Activated CD8-positive, alpha-beta memory T cell treated with anti-CD3 and anti-CD28 coated beads, Interleukin-2, amount 50 U/mL, for 1 hour (primary cell): Measurements from ENCODE around the gene GRIP1.

ENCODE experiments used
- DNase-seq: peaks from one replicate; pipeline ENCODE4 v3.0.0-alpha.2; 2020; ENCODE audit errors: extremely low read depth

The GRIP1 gene

DNA sequence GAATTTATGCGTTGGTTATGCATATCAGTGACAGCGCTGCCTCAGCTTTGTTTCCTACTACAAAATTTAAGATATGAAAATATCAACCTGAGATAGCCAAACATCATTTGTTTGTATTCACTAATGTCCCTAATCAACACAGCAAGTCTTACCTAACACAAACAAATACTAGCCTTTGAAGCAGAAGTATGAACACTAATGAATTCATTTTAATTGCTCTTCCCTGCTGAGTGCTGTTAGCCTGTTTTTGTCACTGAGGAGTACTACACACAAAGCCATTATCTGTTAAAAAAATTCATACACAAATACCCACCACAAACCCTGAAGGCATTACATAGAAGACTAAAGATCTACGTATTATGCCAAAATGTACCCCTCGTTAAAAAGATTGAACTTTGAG, 225.8 kb downstream of the GRIP1 start:
- DNase-seq, result no peak

DNA sequence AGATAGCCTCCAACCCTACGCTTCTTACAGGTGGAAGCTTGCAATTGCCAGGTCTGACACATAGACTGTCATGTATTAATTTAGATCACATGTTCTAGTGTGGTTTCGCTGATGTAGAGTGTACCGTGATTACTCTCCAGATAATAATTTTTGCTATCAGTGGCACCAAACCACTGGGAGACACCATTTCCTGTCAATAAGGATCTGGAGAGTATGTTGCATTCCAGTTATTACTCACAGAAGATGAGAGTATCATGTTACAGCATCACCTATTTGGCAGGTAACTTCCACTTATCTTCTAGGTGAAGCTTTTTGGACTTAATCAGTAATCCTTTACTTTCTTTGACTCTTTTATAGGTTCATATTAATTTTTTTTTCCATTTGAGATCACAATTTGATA, 229.3 kb downstream of the GRIP1 start:
- DNase-seq, result no peak

DNA sequence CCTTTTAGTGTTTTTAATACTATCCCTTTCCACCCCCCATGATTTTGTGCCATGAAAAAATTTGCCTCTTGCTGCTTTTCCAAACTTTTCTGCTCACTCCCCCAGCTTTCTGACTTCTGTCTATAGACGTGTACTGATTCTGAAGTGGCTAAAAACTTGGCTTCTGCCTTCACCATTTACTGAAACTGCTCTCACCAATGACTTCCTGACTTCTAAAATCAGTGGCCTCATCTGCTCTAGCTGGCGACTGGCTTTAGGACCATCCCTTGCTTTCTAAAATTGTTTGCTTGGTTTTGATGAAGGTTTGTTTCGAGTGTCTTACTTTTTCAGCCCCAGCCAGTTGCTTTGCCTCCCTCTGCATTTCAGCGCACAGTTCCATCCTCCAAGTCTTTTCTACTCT, 231.2 kb downstream of the GRIP1 start:
- no peak for DNase-seq

DNA sequence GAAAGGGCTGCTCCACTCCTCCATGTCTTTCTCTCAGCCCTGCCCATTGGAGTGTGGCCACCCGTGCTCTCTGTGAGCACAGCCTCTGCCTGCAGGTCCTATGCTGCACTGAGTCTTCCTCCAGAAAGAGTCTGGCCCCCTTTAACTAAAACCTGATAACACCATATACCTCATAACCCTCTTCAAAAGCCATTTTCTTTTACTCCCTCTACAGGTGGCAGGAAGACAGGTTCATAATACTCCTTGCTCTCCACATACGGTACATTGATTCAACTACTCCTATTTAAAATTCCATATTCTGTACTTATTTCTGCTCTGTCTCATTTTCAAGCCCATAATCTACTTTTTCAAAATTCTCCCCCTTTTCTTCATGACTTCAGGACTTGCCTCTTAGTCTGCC, 232.6 kb downstream of the GRIP1 start:
- no peak for DNase-seq

DNA sequence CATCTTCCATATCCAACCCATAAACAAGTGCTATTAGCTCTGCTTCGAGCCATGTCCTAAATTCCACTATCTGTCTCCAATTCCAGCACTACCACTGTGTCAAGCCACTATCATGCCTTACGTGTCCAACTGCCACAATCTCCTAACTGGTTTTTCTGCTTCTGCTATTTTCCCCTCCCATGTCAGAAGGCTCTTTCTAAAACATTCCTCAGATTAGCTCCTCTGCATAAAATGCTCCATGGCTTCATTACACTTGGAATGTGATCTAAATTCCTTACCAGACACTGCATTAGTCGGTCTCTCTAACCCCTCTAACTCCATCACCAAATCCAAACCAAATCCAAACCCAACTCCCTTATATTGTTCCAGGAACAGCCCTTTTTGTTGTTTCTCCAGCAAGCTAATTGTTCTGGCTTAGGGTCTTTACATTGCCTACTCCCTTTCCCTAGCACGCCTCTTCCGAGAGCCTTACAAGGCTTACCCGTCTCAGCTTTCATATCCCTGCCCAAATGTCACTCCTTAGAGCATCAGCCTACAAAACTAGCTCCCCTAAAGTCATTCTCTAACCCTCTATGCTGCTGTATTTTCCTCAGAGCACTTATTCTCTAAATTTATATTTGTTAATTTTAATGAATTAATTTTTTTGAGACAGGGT, 236.8 kb downstream of the GRIP1 start:
- DNase-seq, result no peak

DNA sequence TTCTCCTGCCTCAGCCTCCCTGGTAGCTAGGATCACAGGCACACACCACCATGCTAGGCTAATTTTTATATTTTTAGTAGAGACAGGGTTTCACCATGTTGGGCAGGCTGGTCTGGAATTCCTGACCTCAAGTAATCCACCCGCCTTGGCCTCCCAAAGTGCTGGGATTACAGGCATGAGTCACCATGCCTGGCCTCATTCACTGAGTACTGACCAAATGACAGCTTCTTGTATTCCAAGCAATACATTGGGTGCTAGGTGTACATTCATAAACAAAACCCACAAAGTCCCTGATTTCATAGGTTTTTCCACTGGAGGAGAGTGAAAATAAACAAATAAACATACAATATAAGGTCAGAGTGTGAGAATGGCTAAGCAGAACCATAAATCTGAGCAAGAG, 240.3 kb downstream of the GRIP1 start:
- no peak for DNase-seq

DNA sequence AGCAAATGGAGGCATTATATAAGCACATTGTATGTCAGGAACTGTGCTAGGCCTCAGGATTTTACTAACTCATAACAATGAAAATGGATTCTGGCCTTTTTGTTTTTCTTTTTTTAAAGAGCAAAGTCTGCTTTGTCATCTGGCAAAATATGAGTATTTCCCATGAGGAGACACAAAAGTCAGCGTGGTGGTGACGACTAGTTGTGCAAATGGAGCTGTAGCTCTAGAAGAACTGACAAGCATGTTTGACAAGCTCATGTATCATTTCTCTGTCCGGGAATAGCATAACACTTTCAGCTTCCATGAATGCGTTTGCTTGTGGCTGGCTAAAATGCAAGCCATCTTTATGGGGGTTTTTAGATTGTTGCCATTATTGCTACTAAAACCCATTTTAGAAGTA, 248.8 kb downstream of the GRIP1 start:
- DNase-seq, result no peak

DNA sequence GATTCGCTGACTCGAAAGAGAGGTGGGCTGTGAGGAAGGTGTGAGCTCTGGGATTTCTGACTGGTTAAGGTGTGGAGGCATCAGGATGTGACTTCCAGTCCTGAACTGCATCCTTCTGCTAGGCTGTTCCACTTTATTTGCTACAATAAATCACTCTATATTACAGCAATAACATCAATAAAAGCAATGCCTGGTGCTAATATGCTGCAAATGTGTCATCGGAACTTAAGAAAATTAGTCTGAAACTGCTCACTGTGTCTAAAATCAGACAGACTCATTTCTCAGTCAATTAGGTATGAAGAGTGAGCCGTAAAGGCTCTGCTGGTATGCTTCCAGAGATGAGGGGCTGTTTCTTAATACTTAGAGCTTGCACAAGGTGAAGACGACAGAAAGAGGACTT, 250.0 kb downstream of the GRIP1 start:
- DNase-seq, result no peak

DNA sequence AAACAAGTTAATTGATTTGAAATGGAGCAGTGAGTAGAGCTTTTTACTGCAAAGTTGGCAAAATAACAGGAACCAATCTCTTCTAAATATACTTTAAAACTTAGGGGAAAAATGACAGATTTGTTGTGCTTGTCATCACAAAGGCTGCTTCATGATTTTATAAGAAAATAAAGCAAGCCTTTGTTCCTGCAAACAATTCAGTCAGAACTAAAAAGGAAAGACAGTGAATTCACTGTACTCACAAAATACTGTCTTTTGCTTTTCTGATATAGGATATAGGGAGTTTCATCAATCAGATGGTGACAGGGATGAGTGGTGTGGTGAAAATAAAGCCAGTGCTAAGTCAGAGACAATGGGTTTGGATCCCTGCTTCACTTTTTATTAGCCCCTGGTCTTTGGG, 250.6 kb downstream of the GRIP1 start:
- DNase-seq, result no peak

DNA sequence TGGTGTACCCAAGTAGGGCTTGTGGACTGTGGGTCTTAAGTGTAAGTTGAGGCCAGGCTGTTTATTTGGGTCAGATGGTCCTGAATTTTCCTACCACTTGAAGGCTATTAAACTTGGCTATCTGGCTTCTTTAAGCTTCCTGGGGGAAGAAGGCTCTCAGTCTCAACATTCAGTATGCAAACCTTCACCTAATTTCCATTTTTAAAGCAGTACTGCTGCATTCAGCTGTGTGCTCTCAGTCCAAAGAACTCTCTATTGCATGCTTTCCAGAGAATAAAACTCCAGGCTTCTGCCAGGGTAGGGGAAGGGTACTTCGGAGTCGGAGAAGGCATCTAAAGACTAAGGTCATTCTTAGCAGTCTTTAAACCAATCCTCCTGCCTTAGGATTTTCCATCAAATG, 252.2 kb downstream of the GRIP1 start:
- no peak for DNase-seq

DNA sequence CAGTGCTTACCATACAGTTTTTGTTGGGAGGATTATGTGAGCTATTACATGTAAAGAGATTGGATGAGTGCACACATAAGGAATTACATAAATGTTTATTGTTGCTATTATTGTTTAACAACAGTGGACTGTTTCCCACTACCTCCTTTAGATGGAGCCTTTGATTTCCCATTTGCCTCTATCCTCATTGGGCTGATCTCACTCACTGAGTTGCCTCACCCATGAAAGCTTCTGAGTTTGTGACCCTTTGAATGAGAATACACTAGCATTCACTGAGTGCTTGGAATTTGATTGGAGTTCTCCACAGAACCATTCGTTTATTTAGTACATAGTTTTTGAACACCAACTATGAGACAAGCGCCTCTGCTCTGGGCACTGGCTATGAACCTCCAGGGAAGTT, 255.6 kb downstream of the GRIP1 start:
- DNase-seq, result no peak

DNA sequence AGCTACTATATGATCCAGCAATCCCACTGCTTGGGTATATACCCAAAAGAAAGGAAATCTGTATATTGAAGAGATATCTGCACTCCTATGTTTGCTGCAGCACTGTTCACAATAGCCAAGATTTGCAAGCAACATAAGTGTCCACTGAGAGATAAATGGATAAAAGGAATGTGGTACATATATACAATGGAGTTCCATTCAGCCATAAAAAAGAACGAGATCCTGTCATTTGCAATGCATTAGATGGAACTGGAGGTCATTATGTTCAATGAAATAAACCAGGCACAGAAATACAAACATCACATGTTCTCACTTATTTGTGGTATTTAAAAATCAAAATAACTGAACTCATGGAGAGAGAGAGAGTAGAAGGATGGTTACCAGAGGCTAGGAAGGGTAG, 260.0 kb downstream of the GRIP1 start:
- DNase-seq, result no peak

DNA sequence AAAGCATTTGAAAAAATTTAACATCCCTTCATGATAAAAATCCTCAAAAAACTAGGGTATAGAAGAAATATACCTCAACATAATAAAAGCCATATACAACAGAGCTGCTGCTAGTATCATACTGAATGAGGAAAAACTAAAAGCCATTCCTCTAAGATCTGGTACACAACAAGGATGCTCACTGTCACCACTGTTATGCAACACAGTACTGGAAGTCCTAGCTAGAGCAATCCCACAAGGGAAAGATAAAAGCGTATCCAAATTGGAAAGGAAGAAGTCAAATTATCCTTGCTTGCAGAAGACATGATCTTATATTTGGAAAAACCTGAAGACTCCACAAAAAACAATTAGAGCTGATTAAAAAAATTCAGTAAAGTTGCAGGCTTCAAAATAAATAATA, 261.7 kb downstream of the GRIP1 start:
- DNase-seq, result no peak

DNA sequence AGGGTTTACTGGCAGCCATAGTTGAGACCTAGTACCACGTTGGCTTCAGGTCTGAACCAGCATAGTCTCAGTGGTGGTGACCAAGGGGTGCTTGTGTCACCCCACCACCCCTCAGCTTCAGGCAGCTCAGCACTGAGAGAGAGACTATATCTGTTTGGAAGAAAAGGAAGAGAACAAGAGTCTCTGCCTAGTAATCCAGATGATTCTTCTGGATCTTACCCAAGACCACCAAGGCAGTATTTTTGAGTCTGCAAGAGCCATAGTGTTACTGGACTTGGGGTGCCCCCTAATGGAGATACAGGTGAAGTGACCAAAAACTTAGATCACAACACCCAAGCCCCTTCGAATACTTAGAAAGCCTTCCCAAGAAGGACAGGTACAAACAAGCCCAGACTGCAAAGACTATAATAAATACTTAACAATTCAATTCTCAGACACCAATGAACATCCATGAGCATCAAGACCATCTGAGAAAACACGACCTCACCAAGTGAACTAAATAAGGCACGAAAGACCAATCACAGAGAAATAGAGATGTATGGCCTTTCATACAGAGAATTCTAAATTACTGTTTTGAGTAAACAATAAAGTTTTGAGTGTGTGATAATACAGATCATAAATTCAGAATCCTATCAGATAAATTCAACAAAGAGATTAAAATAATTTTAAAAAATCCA, 269.5 kb downstream of the GRIP1 start:
- peak; percentile 5 for DNase-seq

DNA sequence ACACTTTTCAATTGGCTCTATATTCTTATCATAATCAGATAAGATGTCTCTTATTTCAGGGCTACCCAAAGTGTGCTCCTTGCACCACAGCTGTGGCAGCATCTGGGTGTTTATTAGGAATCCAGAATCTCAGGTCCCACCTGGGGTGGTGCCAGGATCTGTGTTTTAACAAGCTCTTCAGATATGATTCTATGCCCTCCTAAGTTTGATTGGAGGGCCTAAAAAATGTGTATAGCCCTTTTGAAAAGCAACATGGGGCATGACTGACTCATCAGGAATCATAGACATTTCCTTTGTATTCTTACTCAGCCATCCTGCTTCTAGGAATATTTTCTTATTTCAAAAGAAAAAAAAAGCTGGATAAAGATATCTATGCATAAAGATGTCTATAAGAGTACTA, 273.5 kb downstream of the GRIP1 start:
- DNase-seq, result no peak

DNA sequence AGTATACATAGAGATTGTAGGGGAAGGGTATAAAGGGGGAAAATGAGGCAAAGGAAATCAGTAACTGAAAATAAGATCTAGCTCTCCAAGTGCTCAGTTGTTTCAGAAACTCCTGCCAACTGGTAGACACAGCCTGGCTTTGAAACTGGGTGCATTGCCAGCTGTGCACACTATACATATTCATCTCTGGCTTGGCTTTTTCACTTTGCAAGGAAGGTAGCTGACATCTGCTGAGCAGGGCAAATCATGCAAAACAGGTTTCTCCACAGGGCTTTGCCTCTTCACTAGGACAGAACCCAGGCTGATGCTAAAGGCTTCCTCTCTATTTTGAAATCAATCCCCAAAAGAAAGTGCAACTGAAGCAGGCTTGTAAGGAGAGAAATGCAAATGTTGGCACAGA, 275.1 kb downstream of the GRIP1 start:
- DNase-seq, result no peak

DNA sequence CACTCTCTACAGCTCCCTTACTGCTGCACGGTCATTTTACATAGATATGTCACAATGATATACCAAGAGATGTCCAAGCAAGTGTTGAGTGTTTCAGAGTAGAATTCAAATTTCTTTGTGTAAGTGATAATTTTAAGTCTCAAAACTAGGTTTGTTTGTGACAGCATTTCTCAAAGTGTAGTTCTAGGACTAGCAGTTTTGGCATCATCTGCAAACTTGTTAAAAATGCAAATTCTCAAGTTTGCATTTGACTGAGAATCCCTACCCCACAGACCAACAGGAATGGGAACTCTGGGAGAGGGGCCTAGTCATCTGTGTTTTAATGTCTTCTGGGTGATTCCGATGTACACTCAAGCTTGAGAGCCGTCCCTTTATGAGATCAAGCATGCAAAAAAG, 279.0 kb downstream of the GRIP1 start:
- no peak for DNase-seq

DNA sequence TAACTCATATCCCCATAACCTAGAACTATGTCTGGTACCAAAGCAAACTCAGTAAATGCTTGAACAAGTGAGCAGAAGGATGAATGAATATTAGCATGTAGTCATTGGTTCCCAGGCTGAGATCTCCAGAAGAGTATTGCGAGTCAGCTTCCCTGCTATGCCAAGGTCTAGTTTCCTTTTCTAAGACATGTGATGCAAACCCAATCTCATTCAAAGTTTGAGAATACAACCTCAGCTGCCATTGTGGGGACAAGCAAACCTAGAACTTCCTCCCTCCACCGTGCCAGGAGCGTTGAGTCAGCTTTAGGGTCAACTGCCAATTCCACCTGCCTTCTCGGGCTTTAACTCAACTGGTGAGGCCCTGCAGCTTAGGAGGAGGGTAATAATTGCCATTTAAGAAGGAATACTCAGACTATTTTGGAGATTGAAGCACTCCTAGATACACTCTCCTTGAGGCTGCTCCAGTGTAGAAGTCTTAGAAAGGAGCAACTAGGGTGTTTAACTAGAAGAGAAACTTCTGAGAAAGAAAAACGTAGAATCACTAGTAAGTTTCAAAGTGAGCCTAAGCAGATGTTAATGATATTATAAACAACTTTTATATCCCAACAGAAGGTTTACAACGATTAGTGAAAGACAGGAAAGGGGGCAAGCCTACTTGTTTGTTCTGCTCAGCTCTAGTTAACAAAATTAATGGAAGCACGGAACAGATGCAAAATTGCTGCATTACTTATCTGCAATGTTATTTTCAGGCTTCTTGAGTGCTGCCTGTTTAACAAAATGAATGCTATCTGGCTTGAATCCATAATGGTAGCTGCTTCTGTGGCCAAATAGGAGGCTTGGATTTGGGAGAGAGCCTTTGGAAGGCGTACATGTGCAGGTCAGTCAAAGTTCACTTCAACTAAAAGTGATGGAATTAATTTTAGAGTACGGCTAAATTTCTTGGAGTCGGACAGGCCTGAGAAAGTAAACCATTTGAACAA, 279.7 kb downstream of the GRIP1 start:
- DNase-seq, result no peak

DNA sequence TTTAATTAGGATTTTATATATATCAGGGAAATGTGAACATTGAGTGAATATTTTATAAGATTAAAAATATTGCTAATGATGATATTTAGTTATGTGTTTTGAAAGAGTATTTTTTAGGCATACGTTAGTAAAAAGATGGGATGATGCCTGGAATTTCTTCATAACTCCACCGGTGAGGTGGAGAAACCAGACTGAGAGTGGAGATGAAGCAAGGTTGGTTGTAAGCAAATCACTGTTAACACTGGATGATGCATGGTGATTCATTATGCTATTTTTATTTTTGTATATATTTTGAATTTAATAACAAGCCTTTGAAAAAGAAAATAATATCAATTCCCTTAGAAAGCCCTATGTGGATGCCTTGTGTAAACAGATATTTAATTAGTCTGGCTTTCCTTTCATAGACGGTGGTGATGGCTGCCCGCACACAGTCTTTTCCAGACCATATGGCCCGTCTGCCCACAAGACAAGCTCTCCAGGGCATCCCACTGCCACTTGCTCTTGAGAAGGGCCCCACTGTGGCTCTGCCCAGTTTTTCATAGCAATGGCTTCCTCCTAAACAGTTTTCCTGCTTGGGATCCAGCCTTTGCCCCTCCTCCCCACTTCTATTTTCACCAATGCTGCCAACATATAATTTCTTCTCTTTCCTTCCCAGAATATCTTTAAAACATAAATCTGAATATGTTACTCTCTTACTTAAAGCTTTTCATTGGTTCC, 281.1 kb downstream of the GRIP1 start:
- DNase-seq, result no peak

DNA sequence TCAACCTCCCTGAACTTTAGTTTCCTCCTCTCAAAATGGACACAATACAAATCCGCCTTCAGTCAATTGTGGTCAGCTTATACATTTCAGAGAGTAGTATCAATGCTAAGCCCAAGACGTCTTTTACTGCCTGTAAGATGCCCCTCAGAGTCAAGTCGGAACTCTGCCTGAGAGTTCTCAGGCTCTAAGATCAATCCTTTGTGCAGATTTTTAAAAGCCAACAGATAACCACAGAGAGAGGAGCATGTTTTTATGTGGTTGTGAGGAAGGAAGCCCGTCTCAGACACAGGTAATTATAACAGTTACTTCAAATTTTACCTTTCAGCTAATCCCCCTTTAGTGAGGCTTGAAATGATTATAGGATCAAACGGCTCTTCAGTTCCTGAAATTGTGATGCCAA, 285.0 kb downstream of the GRIP1 start:
- no peak for DNase-seq

DNA sequence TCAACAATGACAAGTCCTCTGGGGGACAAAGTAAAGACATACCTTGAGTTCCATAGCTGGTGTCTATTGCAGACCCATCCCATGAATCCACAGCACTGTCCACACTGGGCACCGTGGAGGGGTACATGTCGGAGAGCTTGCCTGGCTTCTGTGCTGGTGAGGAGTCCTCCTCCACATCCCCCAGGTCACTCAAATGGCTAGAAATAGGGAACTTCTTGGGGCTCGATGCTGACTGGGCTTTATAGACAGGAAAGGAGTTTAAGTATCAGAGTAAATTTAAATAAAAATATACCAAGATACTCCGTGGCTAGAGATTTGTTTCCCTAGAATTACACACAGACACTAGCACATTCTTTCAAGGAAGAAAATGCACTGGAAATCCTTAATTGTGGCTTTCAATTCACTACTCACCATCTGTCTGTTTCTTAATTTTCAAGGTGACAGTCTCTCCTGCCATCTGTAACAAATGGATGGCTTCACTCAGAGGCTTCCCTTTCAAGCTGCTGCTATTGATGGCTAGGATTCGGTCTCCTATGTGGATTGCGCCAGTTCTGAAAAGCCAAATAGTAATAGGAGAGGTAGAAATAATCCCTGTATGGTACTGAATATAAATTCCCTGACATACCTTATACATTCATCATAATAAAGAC, 286.5 kb downstream of the GRIP1 start:
- no peak for DNase-seq

DNA sequence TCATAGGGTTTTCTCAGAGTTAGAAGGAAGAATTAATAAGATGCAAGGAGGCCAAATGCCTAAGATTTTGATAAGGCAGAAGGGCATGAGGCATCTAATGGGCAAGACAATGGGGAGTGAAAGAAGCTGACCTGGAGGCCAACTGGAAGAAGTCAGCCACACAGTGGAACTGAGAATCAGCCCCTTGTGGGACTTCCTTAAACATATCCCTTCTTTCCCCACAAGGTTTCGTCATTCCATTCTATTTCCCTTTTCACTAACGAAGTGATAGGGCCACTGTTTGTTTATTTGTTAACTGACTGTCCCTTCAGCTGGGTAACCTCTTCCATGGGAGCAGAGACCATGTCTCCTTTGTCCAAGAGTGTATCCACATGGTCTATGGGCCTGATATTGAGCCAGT, 290.4 kb downstream of the GRIP1 start:
- DNase-seq, result no peak
